Hypothalamus (tissue), 51 donors: Measurements from ENCODE around the gene ADO.
A peak's percentile ranks its signal among the peaks of the same experiment; 100 is the strongest.

ENCODE experiments used
- DNase-seq, 51 donors: peaks; one replicate each; lab custom pipeline; 2025; lab: John Stamatoyannopoulos, UW

Gene ADO

DNA sequence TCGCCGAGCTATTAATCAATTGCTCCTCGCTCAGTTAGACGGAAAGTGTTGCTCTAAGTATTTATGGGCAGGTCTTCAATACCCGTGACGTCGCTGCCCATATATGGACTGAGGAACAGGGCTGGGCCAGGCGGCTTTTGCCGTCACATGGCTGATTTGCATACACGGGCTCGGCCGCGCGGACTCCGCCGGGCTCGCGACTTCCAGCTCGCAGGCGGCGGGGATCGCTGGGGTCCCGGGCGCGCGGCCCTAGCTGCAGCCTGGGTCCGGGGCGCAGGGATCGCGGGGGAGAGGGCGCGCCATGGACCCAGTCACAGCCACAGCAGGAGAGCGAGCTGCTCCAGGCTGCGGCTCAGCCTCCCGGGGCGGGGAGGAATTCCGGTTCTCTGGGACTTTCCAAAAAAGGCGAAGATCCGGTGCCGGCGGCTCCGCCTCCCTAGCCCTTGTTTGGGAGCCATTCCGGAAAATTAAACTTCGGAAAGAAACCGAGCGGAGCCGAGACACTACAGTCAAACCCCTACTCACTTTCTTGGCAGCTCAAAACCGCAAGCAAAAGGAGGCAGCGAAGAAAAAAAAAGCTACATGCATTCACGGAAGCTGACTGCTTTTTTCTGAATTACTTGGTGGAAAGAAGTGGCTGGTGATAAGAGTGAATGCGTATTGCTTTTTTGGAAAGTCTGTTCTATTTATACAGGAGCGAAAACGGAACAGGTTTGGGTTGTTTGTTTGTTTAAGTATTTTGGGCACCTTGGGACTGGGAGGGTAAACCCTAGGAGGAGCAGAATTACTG lies 12.0 kb downstream of the ADO start, which contains the start of gene EGR2:
Gene EGR2 (minus strand): TSS at position 36 of the 790 bp plus-strand sequence. CDS start 337 bp downstream, outside the sequence.
- peak; percentile 41 to 97 (median 88) for DNase-seq

DNA sequence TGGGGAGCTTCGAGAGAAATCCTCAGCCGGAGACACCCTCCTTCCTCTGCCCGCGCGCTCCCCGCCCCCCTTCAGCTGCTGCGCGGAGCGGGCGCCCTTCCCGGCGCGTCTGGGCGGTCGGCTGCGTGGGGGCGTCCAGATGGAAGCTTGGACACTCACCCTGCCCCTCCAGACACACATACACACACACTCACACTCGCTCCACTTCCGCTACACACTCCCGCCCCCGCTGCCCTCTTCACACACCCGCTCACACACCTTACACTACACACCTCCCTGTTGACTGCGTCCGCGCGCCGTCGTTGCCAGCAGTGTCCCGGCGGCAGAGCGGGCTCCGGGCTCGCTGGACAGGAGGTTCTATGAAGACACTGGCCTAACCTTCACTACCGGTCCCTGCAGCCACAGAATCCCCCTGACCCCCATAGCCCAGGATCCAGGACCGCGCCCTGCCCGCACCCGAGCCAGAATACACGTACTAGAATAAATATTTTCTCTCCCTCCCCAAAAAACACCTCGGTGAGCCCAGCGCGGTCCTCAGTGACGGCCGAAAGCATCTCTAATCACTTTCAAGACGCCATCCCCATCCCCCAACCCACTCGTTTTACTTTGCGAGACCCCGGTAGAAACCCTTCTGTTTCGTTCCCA lies 12.7 kb downstream of the ADO start:
- peak in 23 of 51 donors; percentile 9 to 66 (median 28) for DNase-seq

- peak in 40 of 51 donors; percentile 13 to 77 (median 39) for DNase-seq
These were observed 13.4 kb downstream of the ADO start for GRCh38 chr10:62817766-62818425.

DNA sequence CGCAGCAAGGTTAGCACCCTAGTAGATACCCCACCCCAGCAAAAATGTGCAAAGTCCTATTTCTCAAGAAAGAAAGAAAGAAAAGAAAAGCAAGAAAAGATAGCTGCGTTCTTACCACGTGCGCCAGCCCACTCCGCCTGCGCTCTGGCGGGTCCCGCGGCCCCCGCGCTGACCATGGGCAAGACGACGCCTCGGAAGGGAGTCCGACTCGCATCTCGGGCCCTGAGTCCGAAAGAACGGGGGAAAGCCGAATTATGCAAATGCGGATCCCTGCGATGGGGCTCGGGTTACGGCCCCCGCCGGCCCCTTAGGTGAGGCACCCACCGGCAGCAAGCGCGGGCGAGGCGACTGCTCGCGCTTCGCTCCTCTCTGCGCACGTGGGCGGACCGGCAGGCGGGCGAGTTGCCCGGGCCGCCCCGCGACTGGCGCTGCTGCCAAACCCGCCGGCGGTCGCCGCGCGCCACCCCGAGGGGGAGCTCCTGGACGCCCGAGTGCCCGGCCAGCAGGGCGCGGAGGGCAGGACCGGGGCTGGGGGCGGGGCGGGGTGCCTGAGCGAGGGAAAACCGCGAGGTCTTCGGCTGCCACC lies 14.0 kb downstream of the ADO start:
- peak in 18 of 51 donors; percentile 11 to 65 (median 25) for DNase-seq

- no peak for DNase-seq
These were observed 14.8 kb downstream of the ADO start for GRCh38 chr10:62819141-62819920.

GRCh38 chr10:62820586-62820985 lies 16.1 kb downstream of the ADO start:
- DNase-seq: no peak

GRCh38 chr10:62826273-62826672 lies 21.8 kb downstream of the ADO start:
- DNase-seq: no peak

- DNase-seq: no peak
These were observed 25.1 kb downstream of the ADO start for GRCh38 chr10:62829622-62830021.

DNA sequence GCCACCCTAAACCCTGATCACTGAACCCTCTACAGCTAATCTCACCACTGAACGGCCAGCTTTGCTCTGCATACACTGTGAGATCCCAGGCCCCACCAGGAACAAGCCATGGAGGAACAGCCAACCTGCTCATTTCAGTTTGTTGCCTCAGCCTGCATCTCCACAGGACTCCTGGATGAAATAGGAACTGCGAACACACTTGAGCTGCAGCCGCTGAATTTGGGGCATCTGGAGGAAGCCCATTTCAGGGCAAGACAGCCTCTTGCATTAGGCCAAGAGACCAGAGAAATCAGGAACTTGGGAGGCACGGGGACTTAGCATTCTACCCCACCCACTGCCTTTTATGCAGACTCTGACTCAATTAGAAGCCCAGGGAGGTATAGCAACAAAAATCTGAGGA lies 26.2 kb downstream of the ADO start:
- DNase-seq: peak in 2 of 51 donors; percentile 10 to 18

DNA sequence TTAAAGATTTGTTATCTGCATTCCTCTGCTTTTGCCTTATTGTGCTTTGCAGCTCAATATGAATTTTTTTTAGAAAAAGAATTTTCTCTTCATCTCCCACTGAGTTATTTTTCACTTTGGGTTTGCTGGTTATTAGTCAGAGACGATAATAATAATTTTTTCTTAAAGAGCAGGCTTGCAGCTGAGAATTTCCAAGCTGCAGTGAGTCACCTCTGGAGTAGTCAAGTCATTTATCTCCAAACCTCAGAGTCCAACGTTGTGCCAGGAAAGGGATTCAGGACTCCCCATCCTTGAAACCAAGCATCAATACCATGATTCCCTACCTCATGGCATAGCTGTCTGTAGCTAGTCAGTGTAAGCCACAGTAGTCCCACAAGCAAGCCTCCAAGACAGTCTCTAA lies 26.8 kb downstream of the ADO start:
- DNase-seq: no peak

DNA sequence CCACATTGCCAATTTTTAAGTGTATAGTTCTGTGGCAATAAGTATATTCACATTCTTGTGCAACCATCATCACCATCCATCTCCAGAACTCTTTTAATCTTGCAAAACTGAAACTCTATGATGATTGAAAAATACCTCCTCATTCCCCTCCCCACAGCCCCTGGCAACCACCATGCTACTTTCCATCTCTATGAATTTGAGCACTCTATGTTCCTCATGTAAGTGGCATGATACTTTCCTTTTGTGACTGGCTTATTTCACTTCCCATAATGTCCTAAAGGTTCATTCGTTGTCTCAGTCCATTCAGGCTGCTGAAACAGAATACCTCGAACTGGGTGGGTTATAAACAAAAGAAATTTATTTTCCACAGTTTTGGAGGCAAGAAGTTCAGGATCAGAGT lies 35.1 kb downstream of the ADO start:
- no peak for DNase-seq

DNA sequence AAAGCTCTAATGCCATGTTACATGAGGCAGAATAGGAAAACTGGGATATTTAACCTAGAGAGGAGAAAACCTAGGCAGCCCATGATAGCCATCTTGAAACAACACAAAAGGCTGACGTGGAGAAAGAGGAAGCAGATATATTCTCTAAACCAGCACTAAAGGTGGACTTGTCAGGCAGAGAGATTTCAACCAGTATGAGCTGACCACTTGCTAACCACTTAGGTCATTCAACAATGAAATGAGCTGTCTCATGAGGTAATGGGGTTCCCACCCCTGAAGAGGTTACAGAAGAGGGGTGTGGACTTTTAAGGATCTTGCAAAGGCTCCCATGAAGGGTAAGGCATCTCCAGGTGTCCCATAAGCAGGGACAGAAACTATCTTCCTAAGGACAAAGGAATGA lies 38.5 kb downstream of the ADO start:
- no peak for DNase-seq

- DNase-seq: no peak
These were observed 39.1 kb downstream of the ADO start for GRCh38 chr10:62843600-62843999.

DNA sequence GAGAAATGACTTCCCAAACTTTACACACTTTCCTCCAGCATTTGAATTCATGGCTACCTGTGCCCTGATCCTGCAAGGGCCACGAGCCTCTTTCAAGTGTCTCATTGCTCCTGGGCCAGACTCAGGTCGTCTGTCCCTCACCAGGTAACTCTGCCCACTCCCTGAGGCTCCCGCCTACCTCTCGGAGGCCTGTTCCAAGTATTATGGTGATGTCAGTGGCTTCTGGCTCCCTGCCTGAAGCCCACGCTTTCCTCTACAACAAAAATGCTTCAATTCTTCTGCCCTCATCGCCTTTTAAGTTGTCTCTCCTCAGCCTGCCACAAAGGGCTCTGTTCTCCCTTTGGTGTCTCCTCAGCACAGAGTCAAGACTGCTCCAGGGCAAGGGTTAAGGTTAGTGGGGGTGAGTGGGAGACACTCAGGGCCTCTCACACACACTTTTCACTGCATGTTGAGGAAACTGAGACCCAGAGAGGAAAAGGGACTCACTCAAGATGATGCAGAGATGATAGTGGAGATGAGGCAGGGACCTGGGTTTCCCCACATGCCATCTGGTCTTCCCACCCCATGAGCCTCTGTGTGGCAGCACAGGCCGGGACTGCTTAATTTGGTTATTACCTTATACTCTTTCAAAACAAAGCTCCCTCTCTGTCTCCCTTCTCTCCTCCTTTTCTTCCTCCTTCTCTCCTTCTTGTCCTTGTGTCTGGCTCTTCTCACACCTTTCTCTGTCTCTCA lies 39.9 kb downstream of the ADO start:
- DNase-seq: no peak

DNA sequence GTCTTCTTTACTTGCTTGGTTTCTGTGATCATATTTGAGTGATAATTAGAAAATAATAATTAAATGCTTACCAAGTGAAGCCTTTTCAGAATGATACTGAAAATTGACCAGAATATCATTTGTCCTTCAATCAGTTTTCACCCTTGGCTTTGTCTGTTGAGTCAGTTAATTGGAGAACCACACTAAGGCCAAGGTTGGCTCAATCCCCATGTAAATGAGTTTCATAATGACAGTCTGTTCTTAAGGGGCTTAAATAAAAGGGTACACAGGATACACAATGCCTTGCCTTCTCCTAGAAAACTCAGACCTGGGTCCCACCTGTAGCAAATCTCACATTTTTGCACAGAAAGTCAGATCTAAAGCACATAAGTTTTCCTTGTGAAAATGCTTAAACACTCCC lies 42.9 kb downstream of the ADO start:
- DNase-seq: no peak

GRCh38 chr10:62850646-62851045 lies 46.1 kb downstream of the ADO start:
- peak in 1 of 51 donors; percentile 8 for DNase-seq

DNA sequence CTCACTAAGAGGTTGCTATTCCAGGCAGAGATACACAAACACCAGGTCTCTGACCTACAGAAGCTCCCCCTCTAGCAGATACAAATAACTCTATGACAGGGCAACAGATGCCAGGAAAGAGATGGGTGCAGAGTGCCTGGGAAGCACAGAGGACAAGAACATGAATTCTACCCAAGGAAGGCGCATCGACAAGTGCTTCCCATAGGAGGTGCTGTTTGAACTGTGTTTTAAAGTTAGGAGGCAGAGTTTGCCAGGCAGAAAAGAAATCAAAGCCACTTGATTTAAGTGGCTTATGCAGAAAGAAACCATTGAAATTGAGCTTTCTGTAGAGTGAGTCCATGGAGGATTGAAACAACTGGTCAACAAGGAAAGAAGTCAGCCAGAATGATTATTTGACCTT lies 46.9 kb downstream of the ADO start:
- no peak for DNase-seq

GRCh38 chr10:62852961-62853702 lies 48.6 kb downstream of the ADO start:
- DNase-seq: no peak

DNA sequence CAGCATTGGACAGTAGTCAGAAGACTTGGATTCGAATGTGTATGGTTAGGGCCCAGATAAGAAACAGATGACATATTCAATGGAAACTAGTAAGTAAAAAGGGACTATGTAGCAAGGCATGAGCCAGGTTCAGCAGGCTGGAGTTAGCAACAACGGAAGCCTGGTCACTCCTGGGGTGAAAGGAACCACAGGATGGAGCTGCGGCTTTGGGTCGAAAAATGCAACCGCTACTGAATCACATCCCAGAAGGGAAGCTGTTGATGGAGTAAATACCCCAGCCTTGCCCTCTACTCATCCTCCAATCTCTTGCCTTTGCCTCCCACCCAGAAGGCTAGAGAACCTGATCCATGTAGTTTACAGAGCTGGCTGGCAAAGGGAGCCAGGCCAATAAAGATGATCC lies 49.2 kb downstream of the ADO start:
- no peak for DNase-seq
